Measurements from ENCODE around the gene FHOD3.
"Not testable (repeated sequence)": the region's sequence is repeated elsewhere in the genome, so short reads cannot be mapped to it uniquely, and the experiment has no call there.

DNA sequence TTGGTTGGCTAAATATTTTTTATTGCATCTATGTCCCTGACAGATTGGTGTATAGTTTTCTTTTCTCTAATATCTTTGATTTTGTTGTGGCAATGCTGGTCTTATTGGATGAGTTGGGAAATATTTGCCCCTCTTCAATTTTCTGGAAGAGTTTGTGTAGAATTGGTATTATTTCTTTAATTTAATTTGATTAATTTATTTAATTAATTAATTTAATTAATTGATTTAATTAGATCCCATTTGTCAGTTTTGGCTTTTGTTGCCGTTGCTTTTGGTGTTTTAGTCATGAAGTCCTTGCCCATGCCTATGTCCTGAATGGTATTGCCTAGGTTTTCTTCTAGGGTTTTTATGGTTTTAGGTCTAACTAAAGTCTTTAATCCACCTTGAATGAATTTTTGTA is 253.8 kb downstream of the FHOD3 start:
- TF ChIP-seq, protein P1, sequence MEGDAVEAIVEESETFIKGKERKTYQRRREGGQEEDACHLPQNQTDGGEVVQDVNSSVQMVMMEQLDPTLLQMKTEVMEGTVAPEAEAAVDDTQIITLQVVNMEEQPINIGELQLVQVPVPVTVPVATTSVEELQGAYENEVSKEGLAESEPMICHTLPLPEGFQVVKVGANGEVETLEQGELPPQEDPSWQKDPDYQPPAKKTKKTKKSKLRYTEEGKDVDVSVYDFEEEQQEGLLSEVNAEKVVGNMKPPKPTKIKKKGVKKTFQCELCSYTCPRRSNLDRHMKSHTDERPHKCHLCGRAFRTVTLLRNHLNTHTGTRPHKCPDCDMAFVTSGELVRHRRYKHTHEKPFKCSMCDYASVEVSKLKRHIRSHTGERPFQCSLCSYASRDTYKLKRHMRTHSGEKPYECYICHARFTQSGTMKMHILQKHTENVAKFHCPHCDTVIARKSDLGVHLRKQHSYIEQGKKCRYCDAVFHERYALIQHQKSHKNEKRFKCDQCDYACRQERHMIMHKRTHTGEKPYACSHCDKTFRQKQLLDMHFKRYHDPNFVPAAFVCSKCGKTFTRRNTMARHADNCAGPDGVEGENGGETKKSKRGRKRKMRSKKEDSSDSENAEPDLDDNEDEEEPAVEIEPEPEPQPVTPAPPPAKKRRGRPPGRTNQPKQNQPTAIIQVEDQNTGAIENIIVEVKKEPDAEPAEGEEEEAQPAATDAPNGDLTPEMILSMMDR (IDR thresholded peaks at IDR 0.05) = not testable (repeated sequence)
- TF ChIP-seq POLR2A (IDR thresholded peaks at IDR 0.05) = not testable (repeated sequence)

Measured in uterus (tissue), 2 donors.